GM18867 (cell line): ENCODE measurements around the gene SRC.
A peak's percentile ranks its signal among the peaks of the same experiment; 100 is the strongest.
"Not testable (repeated sequence)": the region's sequence is repeated elsewhere in the genome, so short reads cannot be mapped to it uniquely, and the experiment has no call there.

Source experiments
- ATAC-seq: cut with Tn5 transposase; IDR thresholded peaks from one replicate; pipeline ENCODE4 v1.9.1; 2021; ENCODE audit warnings: mild to moderate bottlenecking, moderate library complexity; ENCODE audit not compliant: unreplicated experiment

Gene SRC

GRCh38 chr20:37335642-37336368 is 10.1 kb upstream of the SRC start:
- peak; percentile 11 for ATAC-seq

- peak; percentile 69 for ATAC-seq
These were observed 9.4 kb upstream of the SRC start for GRCh38 chr20:37336369-37337207.

- ATAC-seq = no peak
These were observed 8.5 kb upstream of the SRC start for GRCh38 chr20:37337208-37337991.

GRCh38 chr20:37338380-37338779 is 7.6 kb upstream of the SRC start:
- ATAC-seq = not testable (repeated sequence)

- no peak for ATAC-seq
These were observed 6.7 kb upstream of the SRC start for GRCh38 chr20:37339208-37339607.

- not testable (repeated sequence) for ATAC-seq
These were observed 6.2 kb upstream of the SRC start for GRCh38 chr20:37339764-37340109.

GRCh38 chr20:37340998-37341397 is 4.9 kb upstream of the SRC start:
- no peak for ATAC-seq

- ATAC-seq = no peak
These were observed 4.3 kb upstream of the SRC start for GRCh38 chr20:37341632-37342031.

- ATAC-seq = no peak
These were observed 3.4 kb upstream of the SRC start for GRCh38 chr20:37342231-37343177.

GRCh38 chr20:37343212-37343993 is 2.5 kb upstream of the SRC start:
- ATAC-seq = no peak

GRCh38 chr20:37343994-37344355 is 2.0 kb upstream of the SRC start:
- no peak for ATAC-seq

- ATAC-seq = no peak
These were observed 1.2 kb upstream of the SRC start for GRCh38 chr20:37344506-37345338.

- ATAC-seq = no peak
These were observed 245 bp downstream of the SRC start for GRCh38 chr20:37346236-37346534.

- peak; percentile 5 for ATAC-seq
These were observed 801 bp downstream of the SRC start for GRCh38 chr20:37346535-37347346.

GRCh38 chr20:37347347-37347823 is 1.4 kb downstream of the SRC start:
- ATAC-seq = no peak

- no peak for ATAC-seq
These were observed 2.2 kb downstream of the SRC start for GRCh38 chr20:37347891-37348791.
